A673 (cell line): Measurements from ENCODE around the gene TRAPPC14.

ENCODE experiments used
- CTCF ChIP-seq: fragments of 300-800, 200-600 bp; sonication (generic); conservative IDR thresholded peaks from 2 replicates; pipeline ENCODE4 v1.5.1; 2017; ENCODE audit warnings: low read depth, mild to moderate bottlenecking, antibody characterized with exemption, low read length, moderate library complexity, mixed read lengths
- EZH2 ChIP-seq: fragments of 200-600 bp; sonication (generic); IDR thresholded peaks from 2 replicates; pipeline ENCODE4 v1.6.1; 2017; ENCODE audit warnings: borderline replicate concordance, low read depth, mild to moderate bottlenecking, mixed read lengths, antibody characterized with exemption, low read length; ENCODE audit not compliant: poor library complexity, severe bottlenecking

GRCh38 chr7:100157334-100158228 is 942 bp downstream of the TRAPPC14 start:
- no peak for TF ChIP-seq EZH2
- no peak for TF ChIP-seq CTCF
